H9 (cell line): ENCODE data around the gene GSK3A. TPM values are rescaled to one million over a fixed set of nuclear protein-coding genes. Genes with fewer than 3 reads are reported as not detected.

Experiments
- DNase-seq: peaks from one replicate; pipeline ENCODE4 v3.0.0-alpha.2; 2017
- H2AFZ ChIP-seq: one replicate; pipeline ENCODE4 v1.6.1; 2013; ENCODE audit warnings: mild to moderate bottlenecking, low read length, control low read depth, moderate library complexity
- H2AK5ac ChIP-seq: 2 replicates; pipeline ENCODE4 v1.6.1; 2013; ENCODE audit warnings: low read length, control low read depth, mixed read lengths; ENCODE audit not compliant: insufficient read length
- H2BK120ac ChIP-seq: one replicate; pipeline ENCODE4 v1.6.1; 2013; ENCODE audit warnings: low read depth, mild to moderate bottlenecking, low read length, control low read depth, inconsistent platforms; ENCODE audit not compliant: poor library complexity, severe bottlenecking
- H2BK12ac ChIP-seq: 2 replicates; pipeline ENCODE4 v1.6.1; 2013; ENCODE audit warnings: low read length, control low read depth, mixed read lengths, low read depth; ENCODE audit not compliant: insufficient read length
- H2BK15ac ChIP-seq: 2 replicates; pipeline ENCODE4 v1.6.1; 2013; ENCODE audit warnings: low read depth, low read length, control low read depth
- H2BK20ac ChIP-seq: one replicate; pipeline ENCODE4 v1.6.1; 2013; ENCODE audit warnings: low read depth, mild to moderate bottlenecking, low read length, control low read depth, inconsistent platforms; ENCODE audit not compliant: poor library complexity, severe bottlenecking
- H2BK5ac ChIP-seq: 2 replicates; pipeline ENCODE4 v1.6.1; 2013; ENCODE audit warnings: low read length, control low read depth, mixed read lengths; ENCODE audit not compliant: insufficient read length
- H3K14ac ChIP-seq: 2 replicates; pipeline ENCODE4 v1.6.1; 2013; ENCODE audit warnings: low read length, control low read depth; ENCODE audit not compliant: insufficient read depth
- H3K18ac ChIP-seq: 2 replicates; pipeline ENCODE4 v1.6.1; 2013; ENCODE audit warnings: low read depth, mild to moderate bottlenecking, mixed read lengths, low read length, control low read depth; ENCODE audit not compliant: insufficient read length
- H3K23ac ChIP-seq: 2 replicates; pipeline ENCODE4 v1.6.1; 2013; ENCODE audit warnings: low read length, control low read depth, mixed read lengths, low read depth; ENCODE audit not compliant: insufficient read length
- H3K23me2 ChIP-seq: 2 replicates; pipeline ENCODE4 v1.6.1; 2013; ENCODE audit warnings: low read depth, mild to moderate bottlenecking, mixed read lengths, low read length, control low read depth; ENCODE audit not compliant: insufficient read length, poor library complexity, severe bottlenecking
- H3K27ac ChIP-seq: 2 replicates; pipeline ENCODE4 v1.5.1; 2013; ENCODE audit warnings: low read length, control low read depth, mixed read lengths, low read depth; ENCODE audit not compliant: insufficient read length
- H3K27me3 ChIP-seq: 2 replicates; pipeline ENCODE4 v1.6.1; 2013; ENCODE audit warnings: low read length, control low read depth, inconsistent platforms; ENCODE audit not compliant: insufficient read depth
- H3K4ac ChIP-seq: 2 replicates; pipeline ENCODE4 v1.6.1; 2013; ENCODE audit warnings: low read depth, mild to moderate bottlenecking, control low read depth, inconsistent platforms, low read length, moderate library complexity
- H3K4me1 ChIP-seq: 2 replicates; pipeline ENCODE4 v1.6.1; 2013; ENCODE audit warnings: low read length, control low read depth, inconsistent platforms; ENCODE audit not compliant: insufficient read depth
- H3K4me2 ChIP-seq: 2 replicates; pipeline ENCODE4 v1.6.1; 2013; ENCODE audit warnings: low read length, control low read depth, mixed read lengths; ENCODE audit not compliant: insufficient read length, insufficient read depth
- H3K56ac ChIP-seq: 2 replicates; pipeline ENCODE4 v1.6.1; 2013; ENCODE audit warnings: low read depth, mild to moderate bottlenecking, mixed read lengths, low read length, control low read depth; ENCODE audit not compliant: insufficient read length
- H3K79me1 ChIP-seq: 2 replicates; pipeline ENCODE4 v1.6.1; 2013; ENCODE audit warnings: low read depth, mild to moderate bottlenecking, moderate library complexity, low read length, control low read depth, inconsistent platforms; ENCODE audit not compliant: insufficient read depth, poor library complexity, severe bottlenecking
- H3K79me2 ChIP-seq: 2 replicates; pipeline ENCODE4 v1.6.1; 2013; ENCODE audit warnings: low read length, control low read depth, inconsistent platforms; ENCODE audit not compliant: insufficient read depth
- H3K9ac ChIP-seq: 2 replicates; pipeline ENCODE4 v1.6.1; 2013; ENCODE audit warnings: low read length, control low read depth, mixed read lengths; ENCODE audit not compliant: insufficient read length; ENCODE audit errors: extremely low read depth
- H3K9me3 ChIP-seq: one replicate; pipeline ENCODE4 v1.6.1; 2013; ENCODE audit warnings: low read depth, low read length, inconsistent platforms; ENCODE audit not compliant: control insufficient read depth
- H3T11ph ChIP-seq: one replicate; pipeline ENCODE4 v1.6.1; 2013; ENCODE audit warnings: mild to moderate bottlenecking, low read length, control low read depth, inconsistent platforms
- H4K20me1 ChIP-seq: one replicate; pipeline ENCODE4 v1.6.1; 2013; ENCODE audit not compliant: control insufficient read depth, insufficient read length, insufficient read depth
- H4K5ac ChIP-seq: 2 replicates; pipeline ENCODE4 v1.6.1; 2013; ENCODE audit warnings: low read depth, mild to moderate bottlenecking, mixed read lengths, low read length, control low read depth; ENCODE audit not compliant: insufficient read length
- H4K8ac ChIP-seq: replicated peaks from 2 replicates; pipeline ENCODE4 v1.6.1; 2013; ENCODE audit warnings: low read length, control low read depth, mixed read lengths, low read depth; ENCODE audit not compliant: insufficient read length
- H4K91ac ChIP-seq: 2 replicates; pipeline ENCODE4 v1.6.1; 2013; ENCODE audit warnings: low read depth, mild to moderate bottlenecking, moderate library complexity, mixed read lengths, low read length, control low read depth; ENCODE audit not compliant: insufficient read length
- H3K27ac Mint-ChIP-seq, 3 experiments: 2 replicates in 2 of 3; 3 replicates in 1 of 3; pipeline ENCODE4 v1.8.0; 2020 to 2021; ENCODE audit warnings: mixed read lengths in 3 of 3, mild to moderate bottlenecking in 1 of 3, moderate library complexity in 1 of 3
- H3K27me3 Mint-ChIP-seq: 2 replicates; pipeline ENCODE4 v1.8.0; 2021; ENCODE audit warnings: low read depth, mild to moderate bottlenecking, moderate library complexity, mixed read lengths
- H3K36me3 Mint-ChIP-seq, 3 experiments: 2 replicates in 2 of 3; 3 replicates in 1 of 3; pipeline ENCODE4 v1.8.0; 2020 to 2021; ENCODE audit warnings: low read depth in 3 of 3, mixed read lengths in 3 of 3; ENCODE audit not compliant: insufficient read depth in 1 of 3
- H3K4me1 Mint-ChIP-seq, 2 experiments: 2 replicates each; pipeline ENCODE4 v1.8.0; 2020; ENCODE audit warnings: mixed read lengths in 2 of 2
- H3K4me3 Mint-ChIP-seq, 2 experiments: 2 replicates in 1 of 2; 3 replicates in 1 of 2; pipeline ENCODE4 v1.8.0; 2020 to 2021; ENCODE audit warnings: mild to moderate bottlenecking in 2 of 2, mixed read lengths in 2 of 2, moderate library complexity in 1 of 2
- H3K9me3 Mint-ChIP-seq, 2 experiments: 2 replicates in 1 of 2; 3 replicates in 1 of 2; pipeline ENCODE4 v1.8.0; 2020; ENCODE audit warnings: mild to moderate bottlenecking in 2 of 2, mixed read lengths in 2 of 2, moderate library complexity in 1 of 2
- CTCF ChIP-seq: fragments of 200-600 bp; sonication (generic); conservative IDR thresholded peaks from 3 replicates; pipeline ENCODE4 v1.8.0; 2021; ENCODE audit warnings: antibody characterized with exemption, mild to moderate bottlenecking
- WGBS: extraction: QIAGEN DNeasy Blood & Tissue Kit; methylation state at CpG from one replicate; pipeline ENCODE4 v1.1.7; 2013; ENCODE audit warnings: missing lambda C conversion rate, low lambda C conversion rate, mixed read lengths; ENCODE audit not compliant: insufficient read length; ENCODE audit errors: extremely low coverage; 5-methylcytosine and 5-hydroxymethylcytosine counted together
- total RNA-seq: library from RNA; stranded (reverse); gene quantifications from 2 replicates; pipeline ENCODE4 v1.2.1, GENCODE V29; 2021

Gene GSK3A
- total RNA-seq, 1 experiment from 2014 or later: 52.4 TPM

DNA sequence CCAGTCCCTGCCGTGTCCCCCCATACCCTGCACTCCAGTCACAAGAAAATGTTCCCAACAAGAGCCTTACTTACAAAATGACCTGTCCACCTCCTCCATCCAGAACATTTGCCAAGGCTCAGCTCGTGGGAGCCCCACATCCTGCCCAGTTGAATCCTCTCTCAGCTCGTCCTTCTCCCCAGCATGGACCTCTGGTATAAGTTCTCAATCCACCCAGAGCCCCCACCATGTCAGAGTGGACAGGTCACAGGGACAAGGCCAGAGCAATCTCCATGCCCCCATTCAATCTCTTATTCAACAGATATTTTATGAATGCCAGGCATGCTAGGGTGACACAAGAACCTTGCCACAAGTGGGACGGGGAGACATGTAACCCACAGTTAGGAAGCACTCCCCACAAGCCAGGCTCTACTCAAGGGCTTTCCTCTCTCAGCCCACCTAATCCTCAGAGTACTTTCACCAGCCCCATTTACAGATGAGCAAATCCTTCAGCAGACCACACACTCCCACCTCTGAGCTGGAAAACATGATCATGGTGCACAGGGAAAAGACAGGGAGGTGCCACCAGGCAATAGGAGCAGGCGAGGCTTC is 40.0 kb downstream of the GSK3A start:
- peak overlapping the region; percentile 45 to 59 (median 55); a peak in 5 of 7 replicates for H3K27ac Mint-ChIP-seq
- H4K5ac ChIP-seq: no peak overlapping the region
- no peak overlapping the region for H3K9ac ChIP-seq
- H2BK120ac ChIP-seq: no peak overlapping the region
- H3K4ac ChIP-seq: no peak overlapping the region
- H2BK12ac ChIP-seq: no peak overlapping the region
- H3K4me2 ChIP-seq: no peak overlapping the region
- no peak overlapping the region for H3T11ph ChIP-seq
- WGBS: no CpG with 5 or more reads among the region's 5 CpGs
- peaks cover 48 to 92% (median 87%) of the 10 kb centered on the region in 3 experiments for H3K36me3 Mint-ChIP-seq
- TF ChIP-seq CTCF: no peak
- H3K27ac ChIP-seq: no peak overlapping the region
- DNase-seq: no peak
- H3K79me1 ChIP-seq: peaks cover 4% of the 10 kb centered on the region
- H3K4me1 ChIP-seq: no peaks in the 10 kb centered on the region; the same call in 1 of the 2 replicates
- H3K4me1 Mint-ChIP-seq: peaks cover 39 to 58% of the 10 kb centered on the region in 2 experiments
- H2BK5ac ChIP-seq: no peak overlapping the region
- peaks cover 2% of the 10 kb centered on the region for H3K23me2 ChIP-seq
- H2BK15ac ChIP-seq: no peak overlapping the region
- no peak overlapping the region for H2AK5ac ChIP-seq
- H3K9me3 ChIP-seq: no peaks in the 10 kb centered on the region
- H3K18ac ChIP-seq: no peak overlapping the region
- no peak overlapping the region for H3K4me3 Mint-ChIP-seq
- no peak overlapping the region for H4K8ac ChIP-seq
- no peaks in the 10 kb centered on the region for H3K9me3 Mint-ChIP-seq
- no peaks in the 10 kb centered on the region for H3K27me3 ChIP-seq
- no peak overlapping the region for H4K91ac ChIP-seq
- H3K27me3 Mint-ChIP-seq: no peaks in the 10 kb centered on the region
- H4K20me1 ChIP-seq: no peaks in the 10 kb centered on the region
- no peak overlapping the region for H3K23ac ChIP-seq
- H2AFZ ChIP-seq: no peak overlapping the region
- no peak overlapping the region for H3K56ac ChIP-seq
- H3K79me2 ChIP-seq: peaks cover 6% of the 10 kb centered on the region; the same call in 1 of the 2 replicates
- H2BK20ac ChIP-seq: no peak overlapping the region
- H3K14ac ChIP-seq: no peak overlapping the region
